Suprapubic skin (tissue), 4 donors: ENCODE results near the gene EPOP. TPM values are rescaled to one million over a fixed set of nuclear protein-coding genes. Genes with fewer than 3 reads are reported as not detected.

ENCODE experiments used
- DNase-seq, 2 donors: peaks; one replicate each; pipeline ENCODE4 v3.0.0-alpha.2; 2019; ENCODE audit warnings: low spot score in 2 of 2
- H3K27ac ChIP-seq: fragments of 200-600 bp; sonication (generic); one replicate; pipeline ENCODE4 v1.5.1; 2019
- H3K27me3 ChIP-seq: fragments of 200-600 bp; sonication (generic); one replicate; pipeline ENCODE4 v1.5.1; 2019
- H3K36me3 ChIP-seq: fragments of 200-600 bp; sonication (generic); one replicate; pipeline ENCODE4 v1.5.1; 2019
- H3K4me1 ChIP-seq: fragments of 200-600 bp; sonication (generic); one replicate; pipeline ENCODE4 v1.5.1; 2019
- H3K4me3 ChIP-seq: fragments of 200-600 bp; sonication (generic); one replicate; pipeline ENCODE4 v1.5.1; 2019; ENCODE audit warnings: mild to moderate bottlenecking
- H3K9me3 ChIP-seq: fragments of 200-600 bp; sonication (generic); one replicate; pipeline ENCODE4 v1.5.1; 2019
- EP300 ChIP-seq: sonication (generic); formaldehyde crosslinking; IDR thresholded peaks from one replicate; pipeline ENCODE4 v1.6.1; 2017; ENCODE audit warnings: antibody characterized with exemption
- POLR2A ChIP-seq, 2 donors: fragments of 450-650 bp; IDR thresholded peaks; one replicate each; pipeline ENCODE4 v1.6.1; 2017; ENCODE audit warnings: antibody characterized with exemption in 2 of 2, mild to moderate bottlenecking in 2 of 2, moderate library complexity in 2 of 2
- POLR2AphosphoS5 ChIP-seq, 3 donors: sonication (generic); formaldehyde crosslinking; IDR thresholded peaks; one replicate each; pipeline ENCODE4 v1.6.1; 2017; ENCODE audit warnings: antibody characterized with exemption in 3 of 3
- WGBS: methylation state at CpG from one replicate; pipeline ENCODE4 v1.1.5; 2018; 5-methylcytosine and 5-hydroxymethylcytosine counted together
- total RNA-seq, 4 donors: library from RNA; depleted of rRNA; stranded (reverse); fragments of >200 nt; gene quantifications; one replicate each; pipeline ENCODE4 v1.1.0, GENCODE V29; 2016
- TF ChIP-seq, protein P1 (sequence below), 2 donors: fragments of 200-600 bp in 1 of 2; fragments of 450-650 bp in 1 of 2; sonication (generic) in 1 of 2; IDR thresholded peaks; one replicate each; pipeline ENCODE4 v1.5.1; 2016 to 2019; ENCODE audit warnings: antibody characterized with exemption in 2 of 2, mild to moderate bottlenecking in 1 of 2, moderate library complexity in 1 of 2

The EPOP gene
- total RNA-seq, 4 donors from 2014 or later: 0.80 to 6.1 (median 3.2) TPM

DNA sequence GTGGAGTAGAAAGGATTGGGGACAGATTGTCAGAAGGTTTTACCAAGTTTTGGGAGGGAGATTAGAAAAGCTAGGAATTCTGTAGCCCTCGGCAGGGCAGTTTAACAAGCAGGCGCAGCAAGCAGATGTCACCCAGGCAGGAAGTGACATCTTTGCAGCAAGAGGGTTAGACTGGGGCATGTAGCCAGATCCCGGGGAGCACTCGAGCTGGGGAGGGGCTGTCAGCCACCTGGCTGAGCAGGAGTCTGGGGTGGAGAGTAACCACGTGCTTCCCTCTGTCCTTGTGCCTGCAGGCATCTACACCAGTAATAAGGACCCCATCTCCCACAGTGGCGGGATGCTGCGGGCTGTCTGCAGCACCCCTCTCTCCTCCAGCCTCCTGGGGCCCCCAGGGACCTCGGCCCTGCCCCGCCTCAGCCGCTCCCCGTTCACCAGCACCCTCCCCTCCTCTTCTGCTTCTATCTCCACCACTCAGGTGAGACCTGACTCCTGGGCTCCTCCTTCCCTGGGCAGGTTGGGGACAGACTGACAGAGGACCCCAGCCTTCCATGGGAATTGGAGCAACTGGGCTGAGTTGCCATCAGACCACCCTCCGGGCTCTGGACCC, 42.5 kb upstream of the EPOP start:
- DNase-seq: no peak
- no peak overlapping the region for H3K27ac ChIP-seq
- H3K4me3 ChIP-seq: no peak overlapping the region
- H3K9me3 ChIP-seq: no peaks in the 10 kb centered on the region
- TF ChIP-seq EP300 (no peak), POLR2A (IDR thresholded peaks at IDR 0.05) (no peak), POLR2AphosphoS5 (IDR thresholded peaks at IDR 0.05) (no peak)
- TF ChIP-seq, protein P1, sequence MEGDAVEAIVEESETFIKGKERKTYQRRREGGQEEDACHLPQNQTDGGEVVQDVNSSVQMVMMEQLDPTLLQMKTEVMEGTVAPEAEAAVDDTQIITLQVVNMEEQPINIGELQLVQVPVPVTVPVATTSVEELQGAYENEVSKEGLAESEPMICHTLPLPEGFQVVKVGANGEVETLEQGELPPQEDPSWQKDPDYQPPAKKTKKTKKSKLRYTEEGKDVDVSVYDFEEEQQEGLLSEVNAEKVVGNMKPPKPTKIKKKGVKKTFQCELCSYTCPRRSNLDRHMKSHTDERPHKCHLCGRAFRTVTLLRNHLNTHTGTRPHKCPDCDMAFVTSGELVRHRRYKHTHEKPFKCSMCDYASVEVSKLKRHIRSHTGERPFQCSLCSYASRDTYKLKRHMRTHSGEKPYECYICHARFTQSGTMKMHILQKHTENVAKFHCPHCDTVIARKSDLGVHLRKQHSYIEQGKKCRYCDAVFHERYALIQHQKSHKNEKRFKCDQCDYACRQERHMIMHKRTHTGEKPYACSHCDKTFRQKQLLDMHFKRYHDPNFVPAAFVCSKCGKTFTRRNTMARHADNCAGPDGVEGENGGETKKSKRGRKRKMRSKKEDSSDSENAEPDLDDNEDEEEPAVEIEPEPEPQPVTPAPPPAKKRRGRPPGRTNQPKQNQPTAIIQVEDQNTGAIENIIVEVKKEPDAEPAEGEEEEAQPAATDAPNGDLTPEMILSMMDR (IDR thresholded peaks at IDR 0.05): no peak
- H3K27me3 ChIP-seq: no peaks in the 10 kb centered on the region
- H3K4me1 ChIP-seq: peaks cover 10% of the 10 kb centered on the region
- 74% methylated on average over 12 of the region's 12 CpGs for WGBS
- peaks cover 91% of the 10 kb centered on the region for H3K36me3 ChIP-seq

DNA sequence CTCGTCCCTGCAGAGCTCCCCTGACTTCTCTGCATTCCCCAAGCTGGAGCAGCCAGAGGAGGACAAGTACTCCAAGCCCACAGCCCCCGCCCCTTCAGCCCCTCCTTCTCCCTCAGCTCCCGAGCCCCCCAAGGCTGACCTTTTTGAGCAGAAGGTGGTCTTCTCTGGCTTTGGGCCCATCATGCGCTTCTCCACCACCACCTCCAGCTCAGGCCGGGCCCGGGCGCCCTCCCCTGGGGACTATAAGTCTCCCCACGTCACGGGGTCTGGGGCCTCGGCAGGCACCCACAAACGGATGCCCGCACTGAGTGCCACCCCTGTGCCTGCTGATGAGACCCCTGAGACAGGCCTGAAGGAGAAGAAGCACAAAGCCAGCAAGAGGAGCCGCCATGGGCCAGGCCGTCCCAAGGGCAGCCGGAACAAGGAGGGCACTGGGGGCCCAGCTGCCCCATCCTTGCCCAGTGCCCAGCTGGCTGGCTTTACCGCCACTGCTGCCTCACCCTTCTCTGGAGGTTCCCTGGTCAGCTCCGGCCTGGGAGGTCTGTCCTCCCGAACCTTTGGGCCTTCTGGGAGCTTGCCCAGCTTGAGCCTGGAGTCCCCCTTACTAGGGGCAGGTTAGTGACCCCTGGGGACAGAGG, 41.7 kb upstream of the EPOP start:
- Histone ChIP-seq H3K4me3 (no peak overlapping the region), H3K4me1 (peaks cover 10% of the 10 kb centered on the region), H3K9me3 (no peaks in the 10 kb centered on the region), H3K27ac (no peak overlapping the region), H3K36me3 (peaks cover 91% of the 10 kb centered on the region), H3K27me3 (no peaks in the 10 kb centered on the region)
- DNase-seq: peak in 1 of 2 donors; percentile 67
- TF ChIP-seq, protein P1 (IDR thresholded peaks at IDR 0.05): no peak
- no peak for TF ChIP-seq POLR2A (IDR thresholded peaks at IDR 0.05)
- TF ChIP-seq POLR2AphosphoS5 (IDR thresholded peaks at IDR 0.05): no peak
- TF ChIP-seq EP300: no peak
- WGBS: 89% methylated on average over 7 of the region's 18 CpGs

DNA sequence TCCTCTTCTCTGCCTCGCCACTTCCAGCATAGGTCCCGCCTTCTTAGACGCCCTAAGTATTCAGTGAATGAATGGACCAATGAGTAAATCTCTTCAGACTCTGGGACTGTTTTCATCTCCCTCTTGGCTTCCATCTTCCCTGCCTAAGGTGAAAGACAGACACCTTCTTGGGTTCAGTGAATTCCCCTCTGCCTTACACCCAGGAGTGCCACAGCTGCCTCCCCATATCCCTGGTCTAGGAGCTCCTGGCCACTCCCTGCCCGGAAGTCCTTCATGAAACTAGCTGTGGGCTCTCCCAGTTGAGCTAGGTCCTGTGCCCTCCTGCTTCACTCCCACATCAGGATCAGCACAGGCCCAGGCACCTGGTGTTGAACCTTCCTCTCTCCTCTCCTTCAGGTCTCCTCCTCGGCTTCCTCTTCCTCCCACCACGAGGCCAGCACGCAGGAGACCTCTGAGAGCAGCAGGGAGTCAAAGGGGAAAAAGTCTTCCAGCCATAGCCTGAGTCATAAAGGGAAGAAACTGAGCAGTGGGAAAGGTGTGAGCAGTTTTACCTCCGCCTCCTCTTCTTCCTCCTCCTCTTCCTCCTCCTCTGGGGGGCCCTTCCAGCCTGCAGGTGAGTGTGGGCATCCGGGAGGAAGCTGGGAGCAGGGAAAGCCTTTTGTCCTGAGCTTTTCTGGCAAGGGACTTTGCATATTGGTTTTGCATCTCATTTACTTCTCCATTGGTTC, 40.6 kb upstream of the EPOP start:
- Histone ChIP-seq H3K4me3 (no peak overlapping the region), H3K27me3 (no peaks in the 10 kb centered on the region), H3K36me3 (peaks cover 85% of the 10 kb centered on the region), H3K9me3 (no peaks in the 10 kb centered on the region), H3K4me1 (peaks cover 10% of the 10 kb centered on the region), H3K27ac (no peak overlapping the region)
- no peak for TF ChIP-seq POLR2A (IDR thresholded peaks at IDR 0.05)
- TF ChIP-seq, protein P1 (IDR thresholded peaks at IDR 0.05): no peak
- TF ChIP-seq EP300: no peak
- no peak for TF ChIP-seq POLR2AphosphoS5 (IDR thresholded peaks at IDR 0.05)
- no peak for DNase-seq
- 83% methylated on average over 9 of the region's 9 CpGs for WGBS

DNA sequence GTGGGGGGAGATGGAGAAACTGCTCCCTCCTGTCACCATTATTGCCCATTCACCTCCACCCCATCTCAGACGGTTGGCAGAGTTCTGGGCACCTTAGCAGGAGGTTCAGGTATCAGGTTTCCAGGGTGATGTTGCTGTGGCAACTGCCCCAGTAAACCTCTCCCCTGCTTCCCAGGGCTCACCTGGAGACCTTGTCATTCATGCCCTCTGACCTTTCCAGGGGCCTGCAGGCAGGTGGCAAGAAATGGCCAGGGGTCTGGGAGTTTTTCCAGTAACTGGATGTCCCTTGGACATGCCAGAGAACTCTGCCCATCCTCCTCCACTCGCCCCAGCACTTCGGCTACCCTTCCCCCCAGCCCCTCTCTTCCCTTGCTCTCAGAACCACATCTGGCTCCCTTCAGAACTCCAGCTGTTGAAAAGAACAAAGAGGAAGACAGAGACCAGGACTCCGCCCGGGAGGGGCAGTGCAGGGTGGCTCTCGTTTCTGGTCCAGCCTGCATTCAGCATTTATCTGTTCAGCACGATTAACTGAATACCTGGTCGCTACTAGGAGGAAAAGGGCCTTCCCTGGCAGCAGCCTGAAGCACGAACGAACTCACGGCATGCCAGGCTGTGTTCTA, 38.8 kb upstream of the EPOP start:
- peaks cover 16% of the 10 kb centered on the region for H3K4me1 ChIP-seq

More for the DNA sequence above, 38.8 kb upstream of the EPOP start:
- H3K9me3 ChIP-seq: no peaks in the 10 kb centered on the region
- TF ChIP-seq POLR2AphosphoS5 (IDR thresholded peaks at IDR 0.05) (no peak), POLR2A (IDR thresholded peaks at IDR 0.05) (no peak), EP300 (no peak)
- TF ChIP-seq, protein P1 (IDR thresholded peaks at IDR 0.05): no peak
- peaks cover 83% of the 10 kb centered on the region for H3K36me3 ChIP-seq
- no peak overlapping the region for H3K27ac ChIP-seq
- no peak overlapping the region for H3K4me3 ChIP-seq
- 53% methylated on average over 8 of the region's 11 CpGs for WGBS
- DNase-seq: no peak
- no peaks in the 10 kb centered on the region for H3K27me3 ChIP-seq
